GM21515 (cell line): Measurements from ENCODE around the gene UCN.
"Not testable (repeated sequence)": the region's sequence is repeated elsewhere in the genome, so short reads cannot be mapped to it uniquely, and the experiment has no call there.

Source experiments
- ATAC-seq: cut with Tn5 transposase; IDR thresholded peaks from one replicate; pipeline ENCODE4 v1.9.1; 2021; ENCODE audit not compliant: unreplicated experiment

Gene UCN

GRCh38 chr2:27315122-27315521 is 6.9 kb upstream of the UCN start:
- ATAC-seq = no peak

GRCh38 chr2:27314709-27315108 is 6.5 kb upstream of the UCN start:
- no peak for ATAC-seq

- no peak for ATAC-seq
Observed at GRCh38 chr2:27313882-27314645, 5.8 kb upstream of the UCN start.

GRCh38 chr2:27312152-27312551 is 3.9 kb upstream of the UCN start:
- no peak for ATAC-seq

- no peak for ATAC-seq
Observed at GRCh38 chr2:27309651-27310050, 1.4 kb upstream of the UCN start.

- no peak for ATAC-seq
Observed at GRCh38 chr2:27307545-27308358, 493 bp downstream of the UCN start.

GRCh38 chr2:27307287-27307544 is 1.0 kb downstream of the UCN start:
- ATAC-seq = no peak

GRCh38 chr2:27306573-27307286 is 1.5 kb downstream of the UCN start:
- ATAC-seq = no peak

GRCh38 chr2:27306136-27306535 is 2.1 kb downstream of the UCN start:
- no peak for ATAC-seq

GRCh38 chr2:27305516-27305915 is 2.7 kb downstream of the UCN start:
- no peak for ATAC-seq

- no peak for ATAC-seq
Observed at GRCh38 chr2:27304488-27305240, 3.6 kb downstream of the UCN start.

- ATAC-seq = no peak
Observed at GRCh38 chr2:27303093-27304025, 4.9 kb downstream of the UCN start.

- not testable (repeated sequence) for ATAC-seq
Observed at GRCh38 chr2:27300606-27301005, 7.6 kb downstream of the UCN start.

GRCh38 chr2:27298391-27299080 is 9.7 kb downstream of the UCN start:
- ATAC-seq = no peak

- no peak for ATAC-seq
Observed at GRCh38 chr2:27297195-27297594, 11.1 kb downstream of the UCN start.

- no peak for ATAC-seq
Observed at GRCh38 chr2:27296481-27296880, 11.8 kb downstream of the UCN start.

GRCh38 chr2:27294928-27295327 is 13.3 kb downstream of the UCN start:
- ATAC-seq = no peak

GRCh38 chr2:27291865-27292264 is 16.4 kb downstream of the UCN start:
- ATAC-seq = no peak

GRCh38 chr2:27290549-27290948 is 17.7 kb downstream of the UCN start:
- no peak for ATAC-seq

GRCh38 chr2:27288610-27289009 is 19.6 kb downstream of the UCN start:
- ATAC-seq = no peak
